ENCODE data around the gene PQBP1.

The PQBP1 gene

GRCh38 chrX:48918301-48918642 is 20.5 kb downstream of the PQBP1 start:
- TF ChIP-seq, protein P1, sequence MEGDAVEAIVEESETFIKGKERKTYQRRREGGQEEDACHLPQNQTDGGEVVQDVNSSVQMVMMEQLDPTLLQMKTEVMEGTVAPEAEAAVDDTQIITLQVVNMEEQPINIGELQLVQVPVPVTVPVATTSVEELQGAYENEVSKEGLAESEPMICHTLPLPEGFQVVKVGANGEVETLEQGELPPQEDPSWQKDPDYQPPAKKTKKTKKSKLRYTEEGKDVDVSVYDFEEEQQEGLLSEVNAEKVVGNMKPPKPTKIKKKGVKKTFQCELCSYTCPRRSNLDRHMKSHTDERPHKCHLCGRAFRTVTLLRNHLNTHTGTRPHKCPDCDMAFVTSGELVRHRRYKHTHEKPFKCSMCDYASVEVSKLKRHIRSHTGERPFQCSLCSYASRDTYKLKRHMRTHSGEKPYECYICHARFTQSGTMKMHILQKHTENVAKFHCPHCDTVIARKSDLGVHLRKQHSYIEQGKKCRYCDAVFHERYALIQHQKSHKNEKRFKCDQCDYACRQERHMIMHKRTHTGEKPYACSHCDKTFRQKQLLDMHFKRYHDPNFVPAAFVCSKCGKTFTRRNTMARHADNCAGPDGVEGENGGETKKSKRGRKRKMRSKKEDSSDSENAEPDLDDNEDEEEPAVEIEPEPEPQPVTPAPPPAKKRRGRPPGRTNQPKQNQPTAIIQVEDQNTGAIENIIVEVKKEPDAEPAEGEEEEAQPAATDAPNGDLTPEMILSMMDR (IDR thresholded peaks at IDR 0.05; ENCODE audit: control insufficient read depth, extremely low read depth, insufficient read depth), result no peak
- DNase-seq (ENCODE audit: low read depth), result no peak
- peak overlapping the region; percentile 78 for H3K4me3 ChIP-seq (ENCODE audit: low read depth, low read length)

GRCh38 chrX:48918643-48919340 is 21.1 kb downstream of the PQBP1 start, which contains the start of gene PIM2:
Gene PIM2 (minus strand): TSS chrX:48919024. CDS start chrX:48918834, 190 bp downstream.
- H3K4me3 ChIP-seq (ENCODE audit: low read depth, low read length), result peak within 1 kb of the TSS; percentile 78
- TF ChIP-seq, protein P1 (IDR thresholded peaks at IDR 0.05; ENCODE audit: control insufficient read depth, extremely low read depth, insufficient read depth), result no peak
- DNase-seq (ENCODE audit: low read depth), result peak; percentile 89

GRCh38 chrX:48919360-48919841 is 21.7 kb downstream of the PQBP1 start:
- no peak for DNase-seq (ENCODE audit: low read depth)
- TF ChIP-seq, protein P1 (IDR thresholded peaks at IDR 0.05; ENCODE audit: control insufficient read depth, extremely low read depth, insufficient read depth), result no peak
- peak overlapping the region; percentile 78 for H3K4me3 ChIP-seq (ENCODE audit: low read depth, low read length)

DNA sequence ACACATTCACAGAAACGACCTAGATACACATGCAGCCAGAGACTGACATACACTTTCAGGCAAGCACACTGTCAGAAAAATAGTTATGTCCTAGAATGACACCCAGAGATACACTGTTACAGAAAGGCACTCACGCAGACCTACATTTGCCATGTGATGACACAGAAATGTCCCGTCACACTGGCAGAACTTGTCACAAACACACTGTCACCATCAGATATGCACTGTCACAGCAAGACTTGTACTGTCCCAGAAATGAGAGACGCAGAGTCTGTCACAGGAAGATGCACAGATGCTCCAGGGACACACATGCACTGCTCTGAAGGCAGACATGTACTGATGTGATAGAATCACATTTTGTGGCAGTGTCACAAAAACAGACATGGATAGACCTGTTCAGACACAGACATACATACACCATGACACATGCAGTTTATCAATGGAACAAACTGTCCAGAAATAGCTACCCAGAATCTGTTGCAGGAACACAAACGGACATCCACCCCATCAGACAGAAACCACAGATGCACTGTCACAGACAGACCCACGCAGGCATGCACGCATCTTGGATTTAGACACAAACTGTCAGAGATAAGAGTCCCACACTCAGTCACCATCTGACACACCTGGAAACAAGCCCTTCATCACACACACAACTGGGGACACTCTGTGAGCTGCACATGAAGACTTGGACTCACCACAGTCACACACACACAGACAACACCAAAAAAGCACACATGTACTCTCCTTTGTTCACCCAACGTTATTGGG is 22.4 kb downstream of the PQBP1 start:
- DNase-seq (ENCODE audit: low read depth), result no peak
- peak overlapping the region; percentile 78 for H3K4me3 ChIP-seq (ENCODE audit: low read depth, low read length)
- TF ChIP-seq, protein P1 (IDR thresholded peaks at IDR 0.05; ENCODE audit: control insufficient read depth, extremely low read depth, insufficient read depth), result no peak

- TF ChIP-seq, protein P1 (IDR thresholded peaks at IDR 0.05; ENCODE audit: control insufficient read depth, extremely low read depth, insufficient read depth), result no peak
These were observed 23.0 kb downstream of the PQBP1 start for GRCh38 chrX:48920718-48921104.

GRCh38 chrX:48923771-48924170 is 26.0 kb downstream of the PQBP1 start:
- no peak overlapping the region for H3K4me3 ChIP-seq (ENCODE audit: low read depth, low read length)
- TF ChIP-seq, protein P1 (IDR thresholded peaks at IDR 0.05; ENCODE audit: control insufficient read depth, extremely low read depth, insufficient read depth), result no peak
- DNase-seq (ENCODE audit: low read depth), result no peak

More at GRCh38 chrX:48920718-48921104, 23.0 kb downstream of the PQBP1 start:
- no peak for DNase-seq (ENCODE audit: low read depth)
- H3K4me3 ChIP-seq (ENCODE audit: low read depth, low read length), result no peak overlapping the region
